Measurements from ENCODE around the gene TRIO. TPM values are rescaled to one million over a fixed set of nuclear protein-coding genes. Genes with fewer than 3 reads are reported as not detected.

The TRIO gene
- total RNA-seq, 4 donors from 2014 or later: 186 to 388 (median 285) TPM

- Histone ChIP-seq H3K36me3 (peaks cover 0 to 47% (median 5%) of the 10 kb centered on the region in 4 donors), H3K4me3 (no peak overlapping the region), H3K27me3 (no peaks in the 10 kb centered on the region), H3K27ac (no peak overlapping the region), H3K4me1 (peaks cover 0 to under 1% (median 0%) of the 10 kb centered on the region in 4 donors), H3K9me3 (no peaks in the 10 kb centered on the region)
- DNase-seq: no peak
- intact Hi-C loops (cut with DNase I; ENCODE audit: low total_unique reads) (no loop called here), in situ Hi-C loops (cut with MboI; ENCODE audit: low pct_ligation_motif_present in 1 of 4, low pct_unique_long_range_greater_than_20kb in 1 of 4, low sequenced_read_pairs in 3 of 4) (loop anchor here in 1 of 4 donors (25.0 kb wide), 1 partner anchor 590 kb away; no protein-coding TSS in a partner anchor)
- TF ChIP-seq POLR2AphosphoS5 (IDR thresholded peaks at IDR 0.05) (no peak), EP300 (IDR thresholded peaks at IDR 0.05; ENCODE audit: low read depth) (no peak), POLR2A (IDR thresholded peaks at IDR 0.05) (no peak)
- TF ChIP-seq, protein P1, sequence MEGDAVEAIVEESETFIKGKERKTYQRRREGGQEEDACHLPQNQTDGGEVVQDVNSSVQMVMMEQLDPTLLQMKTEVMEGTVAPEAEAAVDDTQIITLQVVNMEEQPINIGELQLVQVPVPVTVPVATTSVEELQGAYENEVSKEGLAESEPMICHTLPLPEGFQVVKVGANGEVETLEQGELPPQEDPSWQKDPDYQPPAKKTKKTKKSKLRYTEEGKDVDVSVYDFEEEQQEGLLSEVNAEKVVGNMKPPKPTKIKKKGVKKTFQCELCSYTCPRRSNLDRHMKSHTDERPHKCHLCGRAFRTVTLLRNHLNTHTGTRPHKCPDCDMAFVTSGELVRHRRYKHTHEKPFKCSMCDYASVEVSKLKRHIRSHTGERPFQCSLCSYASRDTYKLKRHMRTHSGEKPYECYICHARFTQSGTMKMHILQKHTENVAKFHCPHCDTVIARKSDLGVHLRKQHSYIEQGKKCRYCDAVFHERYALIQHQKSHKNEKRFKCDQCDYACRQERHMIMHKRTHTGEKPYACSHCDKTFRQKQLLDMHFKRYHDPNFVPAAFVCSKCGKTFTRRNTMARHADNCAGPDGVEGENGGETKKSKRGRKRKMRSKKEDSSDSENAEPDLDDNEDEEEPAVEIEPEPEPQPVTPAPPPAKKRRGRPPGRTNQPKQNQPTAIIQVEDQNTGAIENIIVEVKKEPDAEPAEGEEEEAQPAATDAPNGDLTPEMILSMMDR (IDR thresholded peaks at IDR 0.05): no peak
- 90% methylated on average over 8 of the region's 8 CpGs; no CpG with 5 or more reads in 1 of the 2 donors for WGBS, 2 donors (ENCODE audit: low coverage in 1 of 2)
These were observed 278.7 kb downstream of the TRIO start for GRCh38 chr5:14421851-14422250.

- WGBS, 2 donors (ENCODE audit: low coverage in 1 of 2): 80% methylated on average over 7 of the region's 7 CpGs
- no peak for DNase-seq
- in situ Hi-C loops (cut with MboI; ENCODE audit: low pct_ligation_motif_present in 1 of 4, low pct_unique_long_range_greater_than_20kb in 1 of 4, low sequenced_read_pairs in 3 of 4) (loop anchor here in 1 of 4 donors (25.0 kb wide), 1 partner anchor 588 kb away; no protein-coding TSS in a partner anchor), intact Hi-C loops (cut with DNase I; ENCODE audit: low total_unique reads) (no loop called here)
- H3K9me3 ChIP-seq: no peaks in the 10 kb centered on the region
- TF ChIP-seq POLR2AphosphoS5 (IDR thresholded peaks at IDR 0.05) (no peak), EP300 (IDR thresholded peaks at IDR 0.05; ENCODE audit: low read depth) (no peak), POLR2A (IDR thresholded peaks at IDR 0.05) (no peak)
- no peak overlapping the region for H3K27ac ChIP-seq
- H3K27me3 ChIP-seq: no peaks in the 10 kb centered on the region
- H3K4me1 ChIP-seq: peaks cover 0 to 5% (median 0%) of the 10 kb centered on the region in 4 donors
- H3K4me3 ChIP-seq: no peak overlapping the region
- peaks cover 0 to 39% (median 2%) of the 10 kb centered on the region in 4 donors for H3K36me3 ChIP-seq
These were observed 281.0 kb downstream of the TRIO start for GRCh38 chr5:14424011-14424685.

- 95 to 100% methylated on average over 1 to 7 of the region's 7 CpGs for WGBS, 2 donors (ENCODE audit: low coverage in 1 of 2)
- intact Hi-C loops (cut with DNase I; ENCODE audit: low total_unique reads) (no loop called here), in situ Hi-C loops (cut with MboI; ENCODE audit: low pct_ligation_motif_present in 1 of 4, low pct_unique_long_range_greater_than_20kb in 1 of 4, low sequenced_read_pairs in 3 of 4) (no loop called here)
- Histone ChIP-seq H3K4me1 (peaks cover 0 to 5% (median 0%) of the 10 kb centered on the region in 4 donors), H3K36me3 (peaks cover 0 to 30% (median 2%) of the 10 kb centered on the region in 4 donors), H3K9me3 (no peaks in the 10 kb centered on the region), H3K27ac (no peak overlapping the region), H3K27me3 (no peaks in the 10 kb centered on the region), H3K4me3 (no peak overlapping the region)
- DNase-seq: no peak
- TF ChIP-seq POLR2AphosphoS5 (IDR thresholded peaks at IDR 0.05) (no peak), POLR2A (IDR thresholded peaks at IDR 0.05) (no peak), EP300 (IDR thresholded peaks at IDR 0.05; ENCODE audit: low read depth) (no peak)
- TF ChIP-seq, protein P1 (IDR thresholded peaks at IDR 0.05): no peak
These were observed 282.4 kb downstream of the TRIO start for GRCh38 chr5:14425559-14425958.

GRCh38 chr5:14426521-14426920 is 283.4 kb downstream of the TRIO start:
- H3K36me3 ChIP-seq: peaks cover 0 to 22% (median 2%) of the 10 kb centered on the region in 4 donors
- WGBS, 2 donors (ENCODE audit: low coverage in 1 of 2): 92 to 95% methylated on average over 6 to 10 of the region's 10 CpGs
- intact Hi-C loops (cut with DNase I; ENCODE audit: low total_unique reads) (no loop called here), in situ Hi-C loops (cut with MboI; ENCODE audit: low pct_ligation_motif_present in 1 of 4, low pct_unique_long_range_greater_than_20kb in 1 of 4, low sequenced_read_pairs in 3 of 4) (no loop called here)
- no peak for TF ChIP-seq POLR2AphosphoS5 (IDR thresholded peaks at IDR 0.05)
- TF ChIP-seq EP300 (IDR thresholded peaks at IDR 0.05; ENCODE audit: low read depth): no peak
- TF ChIP-seq, protein P1 (IDR thresholded peaks at IDR 0.05): no peak
- TF ChIP-seq POLR2A (IDR thresholded peaks at IDR 0.05): no peak
- H3K27ac ChIP-seq: no peak overlapping the region
- no peak for DNase-seq
- H3K4me3 ChIP-seq: no peak overlapping the region
- H3K27me3 ChIP-seq: no peaks in the 10 kb centered on the region
- no peaks in the 10 kb centered on the region for H3K9me3 ChIP-seq
- H3K4me1 ChIP-seq: peaks cover 0 to 5% (median 0%) of the 10 kb centered on the region in 4 donors

Data from transverse colon (tissue), 4 donors.